B cell (primary cell): ENCODE data around the gene PRLHR.

ENCODE experiments used
- EZH2 ChIP-seq: IDR thresholded peaks from 2 replicates; pipeline ENCODE4 v1.6.1; 2012; ENCODE audit warnings: borderline replicate concordance, low read depth, mild to moderate bottlenecking, moderate library complexity, low read length; ENCODE audit not compliant: insufficient read depth, poor library complexity, severe bottlenecking
- TF ChIP-seq, protein P1 (sequence below): fragments of 200-600 bp; IDR thresholded peaks from one replicate; pipeline ENCODE4 v1.8.0; 2022; ENCODE audit warnings: antibody characterized with exemption, mild to moderate bottlenecking

DNA sequence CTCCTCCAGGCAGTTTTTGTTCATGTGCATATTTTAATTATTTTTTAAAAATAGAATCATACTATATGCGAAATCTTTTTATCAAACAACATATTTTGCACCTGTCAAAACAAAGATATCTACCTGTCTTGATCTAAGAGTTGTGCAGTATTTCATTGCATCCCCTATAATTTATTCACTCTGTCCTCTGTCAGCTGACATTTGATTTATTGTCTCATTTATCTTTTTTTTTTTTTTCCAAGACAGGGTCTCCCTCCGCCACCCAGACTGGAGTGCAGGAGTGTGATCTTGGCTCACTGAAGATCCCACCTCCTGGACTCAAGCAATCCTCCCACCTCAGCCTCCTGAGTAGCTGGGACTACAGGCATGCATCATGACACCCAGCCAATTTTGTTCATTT lies 49.0 kb downstream of the PRLHR start:
- TF ChIP-seq, protein P1, sequence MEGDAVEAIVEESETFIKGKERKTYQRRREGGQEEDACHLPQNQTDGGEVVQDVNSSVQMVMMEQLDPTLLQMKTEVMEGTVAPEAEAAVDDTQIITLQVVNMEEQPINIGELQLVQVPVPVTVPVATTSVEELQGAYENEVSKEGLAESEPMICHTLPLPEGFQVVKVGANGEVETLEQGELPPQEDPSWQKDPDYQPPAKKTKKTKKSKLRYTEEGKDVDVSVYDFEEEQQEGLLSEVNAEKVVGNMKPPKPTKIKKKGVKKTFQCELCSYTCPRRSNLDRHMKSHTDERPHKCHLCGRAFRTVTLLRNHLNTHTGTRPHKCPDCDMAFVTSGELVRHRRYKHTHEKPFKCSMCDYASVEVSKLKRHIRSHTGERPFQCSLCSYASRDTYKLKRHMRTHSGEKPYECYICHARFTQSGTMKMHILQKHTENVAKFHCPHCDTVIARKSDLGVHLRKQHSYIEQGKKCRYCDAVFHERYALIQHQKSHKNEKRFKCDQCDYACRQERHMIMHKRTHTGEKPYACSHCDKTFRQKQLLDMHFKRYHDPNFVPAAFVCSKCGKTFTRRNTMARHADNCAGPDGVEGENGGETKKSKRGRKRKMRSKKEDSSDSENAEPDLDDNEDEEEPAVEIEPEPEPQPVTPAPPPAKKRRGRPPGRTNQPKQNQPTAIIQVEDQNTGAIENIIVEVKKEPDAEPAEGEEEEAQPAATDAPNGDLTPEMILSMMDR = no peak
- TF ChIP-seq EZH2 = no peak
